HG03108 (cell line): Measurements from ENCODE around the gene GRID2.

Experiments
- ATAC-seq: cut with Tn5 transposase; IDR thresholded peaks from one replicate; pipeline ENCODE4 v1.9.1; 2021; ENCODE audit warnings: moderate library complexity; ENCODE audit not compliant: unreplicated experiment

Gene GRID2

DNA sequence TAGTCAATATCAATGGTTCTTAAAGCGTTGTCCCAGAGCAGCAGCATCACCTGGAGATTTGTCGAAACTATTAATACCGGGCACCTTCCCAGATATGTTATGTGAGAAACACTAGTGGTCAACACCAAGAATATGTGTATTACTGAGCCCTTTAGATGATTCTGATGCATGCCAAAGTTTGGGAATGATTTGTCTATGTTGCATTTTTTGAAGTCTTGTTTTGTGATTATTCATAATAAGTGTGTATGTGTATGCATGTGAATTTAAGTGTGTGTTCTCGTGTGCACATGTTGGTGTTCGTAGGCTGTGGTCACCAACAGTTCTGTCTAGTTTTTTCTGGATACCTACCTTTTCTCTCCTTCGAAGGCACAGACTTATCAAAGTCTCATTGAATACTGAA lies 749.4 kb downstream of the GRID2 start:
- ATAC-seq = no peak

GRCh38 chr4:93061826-93062225 lies 758.1 kb downstream of the GRID2 start:
- no peak for ATAC-seq

DNA sequence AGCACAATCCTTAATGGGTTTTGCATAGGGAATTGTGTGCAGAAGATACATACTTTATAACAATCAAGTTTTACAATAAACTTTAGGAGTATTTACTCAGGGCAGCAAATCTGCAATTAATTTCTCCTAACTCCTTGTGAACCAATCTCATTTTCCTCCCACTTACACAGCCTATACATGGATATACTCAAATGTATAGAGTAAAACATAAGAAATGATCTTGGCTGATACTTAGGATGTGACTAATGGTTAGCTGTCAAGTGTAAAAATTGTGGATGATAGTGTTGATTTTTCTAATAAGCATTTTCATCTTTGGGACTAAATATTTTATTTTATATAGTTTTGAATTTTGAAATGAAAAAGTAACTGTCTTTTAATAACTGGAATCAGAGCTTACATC lies 759.6 kb downstream of the GRID2 start:
- no peak for ATAC-seq

GRCh38 chr4:93065790-93066189 lies 762.0 kb downstream of the GRID2 start:
- no peak for ATAC-seq

GRCh38 chr4:93066749-93067148 lies 763.0 kb downstream of the GRID2 start:
- ATAC-seq = no peak

GRCh38 chr4:93072292-93072691 lies 768.5 kb downstream of the GRID2 start:
- no peak for ATAC-seq

GRCh38 chr4:93080316-93080715 lies 776.5 kb downstream of the GRID2 start:
- ATAC-seq = no peak

- ATAC-seq = no peak
These were observed 781.0 kb downstream of the GRID2 start for GRCh38 chr4:93084599-93085305.

DNA sequence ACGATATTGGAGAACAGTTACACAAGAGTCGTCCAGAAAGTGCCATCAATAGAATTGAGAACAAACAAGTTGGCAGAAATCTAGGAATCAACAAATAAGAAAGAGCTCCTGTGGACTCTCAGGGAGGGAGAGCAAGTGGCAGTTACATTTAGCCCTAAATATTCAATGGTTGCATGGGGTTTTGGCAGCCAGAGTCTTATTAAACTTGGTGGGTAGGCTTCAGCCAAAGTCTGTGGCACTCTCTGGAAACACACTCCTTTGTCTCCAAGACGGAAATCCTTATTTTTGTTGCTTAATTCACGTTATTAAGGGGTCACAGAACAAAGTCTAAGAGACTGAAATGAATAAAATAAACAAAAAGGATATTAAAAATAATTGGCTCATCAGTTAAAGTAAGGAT lies 782.6 kb downstream of the GRID2 start:
- ATAC-seq = no peak

DNA sequence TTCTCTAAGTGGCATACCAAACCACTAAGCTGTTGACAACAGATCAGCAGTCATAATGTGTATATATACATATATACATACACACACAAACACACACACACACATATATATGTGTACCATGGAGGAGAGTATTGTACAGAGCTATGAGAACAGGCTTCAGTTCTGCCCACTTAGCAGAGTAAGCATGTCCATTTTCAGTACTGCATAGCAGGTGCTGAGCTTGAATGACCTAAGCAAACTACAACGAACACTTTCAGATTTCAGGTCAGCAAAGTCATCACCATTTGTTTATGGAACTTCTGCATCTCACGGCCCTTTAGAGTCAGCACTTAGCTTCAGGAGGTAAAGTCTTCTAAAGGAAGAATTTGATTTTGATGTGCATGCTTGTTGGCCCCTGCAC lies 789.0 kb downstream of the GRID2 start:
- ATAC-seq = no peak

- ATAC-seq = no peak
These were observed 799.3 kb downstream of the GRID2 start for GRCh38 chr4:93103042-93103441.

DNA sequence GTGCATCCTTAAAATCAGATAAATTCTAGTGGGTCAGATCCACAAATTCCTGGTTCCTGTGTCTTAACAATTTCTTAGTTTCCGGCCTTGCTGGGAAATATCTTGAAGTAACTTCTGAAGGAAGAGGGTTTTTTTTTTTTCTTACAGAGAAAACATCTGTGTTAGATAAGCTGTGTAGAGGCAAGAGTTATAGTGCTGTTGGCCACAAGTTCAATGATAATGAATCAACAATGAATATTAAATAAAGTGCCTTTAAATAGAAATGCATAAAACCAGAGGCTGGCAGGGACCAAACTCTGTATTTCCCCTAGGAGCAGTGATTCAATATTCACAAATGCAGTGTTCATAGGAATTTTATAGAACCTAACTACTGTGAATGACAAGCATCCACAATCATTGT lies 812.9 kb downstream of the GRID2 start:
- no peak for ATAC-seq

DNA sequence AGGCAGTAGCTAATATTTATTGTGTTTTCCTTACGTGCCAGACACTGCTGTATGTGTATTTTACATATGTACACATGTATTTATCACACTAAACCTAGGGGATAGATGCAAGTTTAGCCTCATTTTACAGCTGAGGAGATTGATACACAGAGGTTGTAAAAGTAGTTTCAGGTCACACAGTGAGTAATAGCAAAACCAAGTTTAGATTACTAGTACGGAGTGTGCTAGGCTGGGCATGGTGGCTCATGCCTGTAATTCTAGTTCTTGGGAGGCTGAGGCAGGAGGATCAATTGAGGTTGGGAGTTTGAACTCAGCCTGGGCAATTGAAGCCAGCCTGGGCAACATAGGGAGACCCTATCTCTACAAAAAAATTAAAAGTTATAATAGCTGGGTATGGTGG lies 823.7 kb downstream of the GRID2 start:
- ATAC-seq = no peak

DNA sequence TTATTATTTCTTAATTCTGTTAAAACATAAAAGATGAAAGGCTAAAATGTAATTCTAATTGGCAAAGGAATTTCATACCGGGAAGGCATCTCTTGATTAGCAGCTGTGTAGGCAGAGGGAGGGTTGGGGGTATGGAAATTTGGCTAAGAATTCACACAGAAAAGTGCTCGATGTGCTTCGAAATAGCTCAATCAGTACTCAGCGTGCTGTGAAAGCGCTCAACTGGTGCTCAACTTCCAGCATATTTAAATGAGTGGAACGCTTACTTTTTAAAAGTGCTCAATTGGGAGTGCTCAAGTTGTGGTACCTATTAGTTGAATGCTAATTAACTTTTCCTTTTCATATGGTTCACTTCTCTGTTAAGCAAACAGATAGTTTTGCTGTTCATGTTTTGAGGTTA lies 828.9 kb downstream of the GRID2 start:
- ATAC-seq = no peak

DNA sequence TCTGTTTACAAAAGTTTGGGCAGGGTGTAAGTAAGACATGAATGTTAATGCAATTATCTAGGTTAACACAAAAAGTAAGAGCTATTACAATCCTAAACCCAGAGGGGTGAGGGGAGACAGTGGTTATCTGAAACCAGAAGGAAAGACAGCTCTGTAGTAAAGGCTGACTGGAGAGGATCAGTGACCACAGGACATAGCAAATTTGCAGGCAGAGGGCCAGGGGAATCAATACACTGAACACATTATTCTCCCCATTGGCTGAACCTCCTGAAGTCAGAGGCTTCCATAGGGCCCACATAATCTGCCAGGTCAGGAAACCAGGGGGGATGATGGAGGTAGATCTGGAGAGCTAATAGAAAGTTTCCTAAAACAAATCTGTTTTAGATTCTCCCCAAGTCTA lies 835.4 kb downstream of the GRID2 start:
- no peak for ATAC-seq

DNA sequence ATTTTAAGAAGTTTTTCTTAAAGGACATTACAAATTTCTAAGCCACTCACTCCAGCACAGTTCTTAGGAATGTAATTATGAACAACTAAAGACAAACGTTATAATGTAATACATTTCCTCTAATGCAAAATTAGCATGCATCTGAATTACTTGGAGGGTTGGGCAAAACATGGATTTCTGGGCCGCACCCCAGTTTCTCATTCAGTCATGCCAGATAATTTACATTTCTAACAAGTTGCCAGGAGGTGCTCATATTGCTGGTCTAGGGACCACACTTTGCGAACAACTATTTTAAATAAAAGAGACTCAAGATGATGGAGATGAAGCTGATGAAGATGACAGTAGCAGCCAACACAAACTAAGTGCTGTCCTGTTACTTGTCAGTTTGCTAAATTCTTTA lies 840.1 kb downstream of the GRID2 start:
- no peak for ATAC-seq

GRCh38 chr4:93144644-93145043 lies 840.9 kb downstream of the GRID2 start:
- ATAC-seq = no peak

DNA sequence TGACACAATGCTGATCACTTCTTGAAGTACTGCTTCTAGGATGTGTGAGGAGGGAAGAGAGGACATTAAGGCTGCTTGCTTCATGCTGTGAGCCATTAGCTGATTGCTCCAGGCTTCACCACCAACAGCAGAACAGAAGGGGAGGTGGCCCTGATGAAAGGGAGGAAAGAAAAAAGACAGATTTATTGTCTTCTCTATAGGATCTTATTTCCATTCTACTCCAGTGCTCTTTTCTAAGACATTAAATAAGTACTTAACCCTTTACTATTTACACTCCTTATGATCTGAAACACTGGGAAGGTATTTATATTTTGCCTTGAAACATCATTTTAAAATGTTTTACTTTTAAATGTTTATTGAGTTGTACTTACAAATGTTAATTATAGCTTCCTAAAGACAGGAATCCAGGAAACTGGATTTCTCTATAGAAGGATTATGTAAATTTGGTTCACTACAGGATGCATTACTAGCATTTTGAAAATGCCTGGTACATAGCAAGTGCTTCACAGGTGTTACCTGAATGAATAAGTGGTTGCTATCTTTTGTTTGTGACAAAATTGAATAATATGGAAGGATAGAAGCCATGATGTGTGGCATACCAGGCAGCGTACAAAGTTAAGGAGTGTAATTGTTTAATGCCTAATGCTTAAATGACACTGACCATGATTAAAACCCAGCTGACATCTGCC lies 843.9 kb downstream of the GRID2 start:
- ATAC-seq = no peak

GRCh38 chr4:93152491-93152890 lies 848.7 kb downstream of the GRID2 start:
- ATAC-seq = no peak

- ATAC-seq = no peak
These were observed 854.2 kb downstream of the GRID2 start for GRCh38 chr4:93157986-93158385.

DNA sequence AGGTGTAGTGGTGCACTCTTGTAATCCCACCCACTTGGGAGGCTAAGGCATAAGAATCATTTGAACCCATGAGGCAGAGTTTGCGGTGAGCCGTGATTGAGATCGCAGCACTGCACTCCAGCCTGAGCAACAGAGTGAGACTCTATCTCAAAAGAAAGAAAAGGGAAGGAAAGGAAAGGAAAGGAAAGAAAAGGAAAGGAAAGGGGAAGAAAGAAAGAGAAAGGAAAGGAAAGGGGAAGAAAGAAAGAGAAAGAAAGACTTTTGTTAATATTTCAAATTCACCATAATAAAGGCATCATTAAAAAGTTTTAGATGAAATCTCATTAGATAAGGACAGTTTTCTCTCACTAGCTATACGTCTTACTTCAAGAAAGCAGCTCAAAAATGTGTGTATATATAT lies 864.3 kb downstream of the GRID2 start:
- no peak for ATAC-seq

DNA sequence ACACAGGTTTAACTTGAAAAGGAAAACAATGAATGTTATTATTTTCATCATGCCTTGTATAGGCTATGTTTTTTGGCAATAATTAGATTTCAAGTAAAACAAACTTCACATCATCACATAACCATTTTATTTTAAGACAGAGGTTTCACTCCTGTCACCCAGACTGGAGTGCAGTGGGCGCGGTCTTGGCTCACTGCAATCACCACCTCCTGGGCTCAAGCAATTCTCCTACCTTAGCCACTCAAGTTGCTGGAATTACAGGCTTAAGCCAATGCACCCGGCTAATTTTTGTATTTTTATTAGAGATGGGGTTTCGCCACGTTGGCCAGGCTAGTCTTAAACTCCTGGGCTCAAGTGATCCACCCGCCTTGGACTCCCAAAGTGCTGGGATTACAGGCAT lies 866.2 kb downstream of the GRID2 start:
- no peak for ATAC-seq

- ATAC-seq = no peak
These were observed 870.8 kb downstream of the GRID2 start for GRCh38 chr4:93174598-93174997.
